Measurements from ENCODE around the gene KRTAP12-2.

Gene KRTAP12-2

DNA sequence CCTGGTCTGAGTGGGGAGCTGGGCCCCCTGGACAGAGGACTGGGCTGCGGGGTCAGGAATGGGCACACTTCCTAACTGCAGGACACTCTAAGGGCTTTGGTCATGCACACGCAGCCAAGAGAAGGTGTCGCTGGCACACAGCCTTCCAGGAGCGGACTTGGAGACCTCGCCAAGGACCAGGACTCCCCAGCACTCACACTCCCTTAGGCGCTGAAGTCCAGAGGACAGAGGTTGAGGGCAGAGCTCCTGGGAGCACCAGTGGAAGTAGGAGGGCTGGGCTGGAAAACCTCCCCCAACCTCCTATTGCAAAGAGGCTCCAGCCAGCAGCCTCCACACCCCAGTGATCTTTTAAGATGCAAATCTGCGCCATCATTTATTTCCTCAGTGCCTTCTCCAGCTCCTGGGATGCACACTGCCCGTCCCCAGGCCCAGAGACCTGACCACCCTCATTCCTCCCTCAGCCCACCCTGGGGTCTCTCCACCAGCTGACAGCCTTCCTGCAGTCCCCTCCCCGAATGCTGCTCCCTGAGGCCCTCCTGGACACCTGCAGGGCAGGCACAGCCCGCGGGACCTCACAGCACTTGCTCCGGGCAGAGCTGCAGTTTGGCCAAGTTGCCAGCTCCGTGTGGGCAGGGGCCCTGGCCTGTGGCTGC, 41.6 kb upstream of the KRTAP12-2 start:
- peak overlapping the region; percentile 73 for H3K9ac ChIP-seq (ENCODE audit: low read length)
- H2BK5ac ChIP-seq (ENCODE audit: low read length) = peak overlapping the region; percentile 92

DNA sequence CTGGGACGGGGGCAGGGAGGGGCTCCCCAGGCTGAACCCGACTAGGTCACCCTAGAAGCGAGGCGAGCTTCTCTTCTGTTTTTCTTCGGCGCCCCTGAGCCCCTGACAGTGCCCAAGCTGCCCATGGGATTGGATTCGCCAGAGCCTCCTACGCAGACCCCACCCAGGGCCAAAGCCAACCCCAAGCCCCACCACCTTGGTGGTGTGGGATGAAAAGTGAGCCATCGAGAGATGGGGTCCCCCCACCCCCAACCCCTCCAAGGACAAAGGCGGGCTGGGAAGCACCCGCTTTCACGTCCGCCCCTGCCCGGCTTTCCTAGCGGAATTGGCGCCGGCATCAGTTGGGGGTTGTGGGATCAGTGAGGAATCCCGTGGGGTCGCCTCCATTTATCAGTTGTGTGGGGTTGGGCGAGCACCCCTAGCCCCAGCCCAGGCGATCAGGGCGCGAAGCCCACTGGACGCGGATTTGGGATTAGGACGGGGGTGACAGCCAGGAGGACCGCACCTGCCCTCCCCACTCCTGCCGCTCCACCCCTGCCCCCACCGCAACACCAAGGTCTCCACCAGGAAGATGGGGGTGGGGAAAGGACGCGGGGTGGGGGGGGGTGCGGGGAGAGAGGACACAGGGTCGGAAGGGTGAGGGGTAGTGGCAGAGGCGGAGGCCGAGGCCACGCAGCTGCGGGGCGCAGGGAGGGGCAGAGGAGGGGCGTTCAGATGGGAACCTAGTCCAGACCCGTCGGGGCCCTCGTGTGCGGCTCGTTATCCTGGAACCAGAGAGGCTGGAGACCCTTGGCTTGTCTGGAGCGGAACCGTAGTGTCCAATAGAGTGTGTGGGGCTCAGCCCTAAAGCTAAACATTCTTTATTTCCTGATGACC, 40.2 kb upstream of the KRTAP12-2 start:
- Histone ChIP-seq H3K79me1 (ENCODE audit: low read length) (peaks cover 8% of the 10 kb centered on the region), H4K8ac (ENCODE audit: low read depth, low read length) (no peak overlapping the region), H2BK15ac (replicated peaks; ENCODE audit: low read depth) (no peak overlapping the region), H2BK5ac (ENCODE audit: low read length) (peak overlapping the region; percentile 99), H3K18ac (ENCODE audit: low read length) (peak overlapping the region; percentile 13), H3K9ac (ENCODE audit: low read length) (peak overlapping the region; percentile 87), H3K27ac (ENCODE audit: low read depth, low read length) (peak overlapping the region; percentile 20), H2AK5ac (ENCODE audit: low read length) (no peak overlapping the region), H3K79me2 (ENCODE audit: control insufficient read depth, insufficient read depth, low read length) (peaks cover 10% of the 10 kb centered on the region), H3K23ac (ENCODE audit: low read length) (peak overlapping the region; percentile 100), H3K36me3 (ENCODE audit: control insufficient read depth, insufficient read depth, low read length) (no peaks in the 10 kb centered on the region), H3K4me3 (ENCODE audit: low read length) (no peak overlapping the region), H4K5ac (ENCODE audit: low read length) (no peak overlapping the region), H2BK120ac (ENCODE audit: low read depth, low read length) (no peak overlapping the region), H3K27me3 (ENCODE audit: insufficient read depth, low read length, poor library complexity) (no peaks in the 10 kb centered on the region), H3K56ac (ENCODE audit: low read length) (peak overlapping the region; percentile 99), H3K4me2 (ENCODE audit: low read length) (peak overlapping the region; percentile 82), H3K4ac (ENCODE audit: low read depth, low read length) (peak overlapping the region; percentile 64), H3K4me1 (ENCODE audit: control insufficient read depth, low read depth, low read length) (peaks cover 27% of the 10 kb centered on the region)
- no CpG with 5 or more reads among the region's 46 CpGs for WGBS (ENCODE audit: extremely low coverage, insufficient coverage, low lambda C conversion rate)
- no peak for DNase-seq

More for the DNA sequence above, 41.6 kb upstream of the KRTAP12-2 start:
- Histone ChIP-seq H2BK15ac (replicated peaks; ENCODE audit: low read depth) (no peak overlapping the region), H4K8ac (ENCODE audit: low read depth, low read length) (no peak overlapping the region), H2BK120ac (ENCODE audit: low read depth, low read length) (peak overlapping the region; percentile 16), H3K79me1 (ENCODE audit: low read length) (peaks cover 3% of the 10 kb centered on the region), H3K23ac (ENCODE audit: low read length) (peak overlapping the region; percentile 90), H3K18ac (ENCODE audit: low read length) (peak overlapping the region; percentile 46), H3K4me2 (ENCODE audit: low read length) (peak overlapping the region; percentile 51), H3K4me3 (ENCODE audit: low read length) (no peak overlapping the region), H3K79me2 (ENCODE audit: control insufficient read depth, insufficient read depth, low read length) (peaks cover 4% of the 10 kb centered on the region), H2AK5ac (ENCODE audit: low read length) (peak overlapping the region; percentile 54), H3K56ac (ENCODE audit: low read length) (peak overlapping the region; percentile 86), H3K27ac (ENCODE audit: low read depth, low read length) (peak overlapping the region; percentile 59), H3K4ac (ENCODE audit: low read depth, low read length) (peak overlapping the region; percentile 64), H3K4me1 (ENCODE audit: control insufficient read depth, low read depth, low read length) (peaks cover 24% of the 10 kb centered on the region), H3K27me3 (ENCODE audit: insufficient read depth, low read length, poor library complexity) (no peaks in the 10 kb centered on the region), H3K36me3 (ENCODE audit: control insufficient read depth, insufficient read depth, low read length) (no peaks in the 10 kb centered on the region), H4K5ac (ENCODE audit: low read length) (no peak overlapping the region)
- DNase-seq = peak; percentile 59
- no CpG with 5 or more reads among the region's 13 CpGs for WGBS (ENCODE audit: extremely low coverage, insufficient coverage, low lambda C conversion rate)

DNA sequence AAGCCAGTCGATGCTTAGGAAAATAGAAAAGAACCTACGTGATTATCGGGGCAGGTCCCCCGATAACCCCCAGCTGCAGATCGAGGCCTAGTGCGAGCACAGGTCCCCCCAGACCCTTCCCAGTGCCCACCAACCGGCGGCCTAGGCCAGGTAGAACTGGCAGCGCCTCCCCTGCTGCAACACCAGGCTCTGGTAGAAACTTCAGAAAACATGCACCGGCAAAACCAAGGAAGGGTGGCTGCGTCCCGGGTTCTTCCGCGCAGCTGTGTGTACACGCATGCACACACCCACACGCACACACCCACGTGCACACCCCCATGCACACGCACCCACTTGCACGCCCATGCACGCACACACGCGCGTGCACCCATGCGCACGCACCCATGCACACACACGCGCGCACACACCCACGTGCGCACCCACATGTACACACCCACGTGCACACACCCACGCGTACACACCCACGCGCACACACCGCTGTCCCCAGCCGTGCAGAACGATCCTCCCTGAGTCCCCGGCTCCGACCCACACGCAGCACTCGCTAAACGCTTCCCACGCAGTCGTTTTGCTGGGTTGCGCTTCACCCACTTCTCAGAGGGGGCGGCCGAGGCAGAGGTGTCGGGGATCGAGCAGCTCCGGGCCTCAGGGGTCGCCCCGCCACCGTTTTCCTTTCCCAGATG, 39.4 kb upstream of the KRTAP12-2 start:
- no CpG with 5 or more reads among the region's 54 CpGs for WGBS (ENCODE audit: extremely low coverage, insufficient coverage, low lambda C conversion rate)
- Histone ChIP-seq H3K4me2 (ENCODE audit: low read length) (peak overlapping the region; percentile 82), H2BK120ac (ENCODE audit: low read depth, low read length) (no peak overlapping the region), H2BK15ac (replicated peaks; ENCODE audit: low read depth) (no peak overlapping the region), H3K4me3 (ENCODE audit: low read length) (peak overlapping the region; percentile 14), H3K79me1 (ENCODE audit: low read length) (peaks cover 10% of the 10 kb centered on the region), H3K79me2 (ENCODE audit: control insufficient read depth, insufficient read depth, low read length) (peaks cover 10% of the 10 kb centered on the region), H3K23ac (ENCODE audit: low read length) (peak overlapping the region; percentile 100), H3K18ac (ENCODE audit: low read length) (peak overlapping the region; percentile 13), H2BK5ac (ENCODE audit: low read length) (peak overlapping the region; percentile 99), H2AK5ac (ENCODE audit: low read length) (peak overlapping the region; percentile 100), H3K27me3 (ENCODE audit: insufficient read depth, low read length, poor library complexity) (no peaks in the 10 kb centered on the region), H3K27ac (ENCODE audit: low read depth, low read length) (peak overlapping the region; percentile 20), H4K8ac (ENCODE audit: low read depth, low read length) (no peak overlapping the region), H3K36me3 (ENCODE audit: control insufficient read depth, insufficient read depth, low read length) (no peaks in the 10 kb centered on the region), H4K5ac (ENCODE audit: low read length) (no peak overlapping the region), H3K9ac (ENCODE audit: low read length) (peak overlapping the region; percentile 87), H3K4ac (ENCODE audit: low read depth, low read length) (peak overlapping the region; percentile 64), H3K4me1 (ENCODE audit: control insufficient read depth, low read depth, low read length) (peaks cover 26% of the 10 kb centered on the region), H3K56ac (ENCODE audit: low read length) (peak overlapping the region; percentile 99)
- DNase-seq = no peak

DNA sequence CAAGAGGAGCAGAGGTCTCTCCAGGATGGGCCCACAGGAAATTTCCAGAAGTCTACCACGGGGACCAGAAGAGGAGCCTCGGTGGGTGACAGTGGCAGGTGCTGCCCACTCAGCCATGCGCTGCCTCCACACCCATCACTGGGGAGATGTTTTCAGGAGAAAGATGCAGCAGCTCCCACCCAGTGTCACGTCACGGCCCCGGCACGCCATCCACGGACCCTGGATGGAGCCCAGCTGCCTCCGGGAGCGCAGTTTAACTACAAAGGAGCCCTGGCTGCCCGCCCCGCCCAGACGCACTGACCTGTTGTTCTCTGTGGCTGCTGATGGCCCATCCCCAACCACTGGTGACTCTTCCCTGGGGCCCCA, 37.9 kb upstream of the KRTAP12-2 start:
- H3K27me3 ChIP-seq (ENCODE audit: insufficient read depth, low read length, poor library complexity) = no peaks in the 10 kb centered on the region
- H3K4ac ChIP-seq (ENCODE audit: low read depth, low read length) = peak overlapping the region; percentile 93
- no peaks in the 10 kb centered on the region for H3K36me3 ChIP-seq (ENCODE audit: control insufficient read depth, insufficient read depth, low read length)
- H3K27ac ChIP-seq (ENCODE audit: low read depth, low read length) = no peak overlapping the region
- peak overlapping the region; percentile 47 for H2BK5ac ChIP-seq (ENCODE audit: low read length)
- peaks cover 10% of the 10 kb centered on the region for H3K79me1 ChIP-seq (ENCODE audit: low read length)
- no peak overlapping the region for H2BK15ac ChIP-seq (replicated peaks; ENCODE audit: low read depth)
- H2AK5ac ChIP-seq (ENCODE audit: low read length) = no peak overlapping the region
- no peak for DNase-seq
- no peak overlapping the region for H4K8ac ChIP-seq (ENCODE audit: low read depth, low read length)
- no peak overlapping the region for H2BK120ac ChIP-seq (ENCODE audit: low read depth, low read length)
- H3K4me1 ChIP-seq (ENCODE audit: control insufficient read depth, low read depth, low read length) = peaks cover 23% of the 10 kb centered on the region
- no peak overlapping the region for H4K5ac ChIP-seq (ENCODE audit: low read length)
- H3K23ac ChIP-seq (ENCODE audit: low read length) = no peak overlapping the region
- no peak overlapping the region for H3K4me3 ChIP-seq (ENCODE audit: low read length)
- peaks cover 10% of the 10 kb centered on the region for H3K79me2 ChIP-seq (ENCODE audit: control insufficient read depth, insufficient read depth, low read length)
- H3K56ac ChIP-seq (ENCODE audit: low read length) = peak overlapping the region; percentile 78
- no CpG with 5 or more reads among the region's 13 CpGs for WGBS (ENCODE audit: extremely low coverage, insufficient coverage, low lambda C conversion rate)
- H3K4me2 ChIP-seq (ENCODE audit: low read length) = no peak overlapping the region
- peak overlapping the region; percentile 52 for H3K9ac ChIP-seq (ENCODE audit: low read length)
- peak overlapping the region; percentile 42 for H3K18ac ChIP-seq (ENCODE audit: low read length)

DNA sequence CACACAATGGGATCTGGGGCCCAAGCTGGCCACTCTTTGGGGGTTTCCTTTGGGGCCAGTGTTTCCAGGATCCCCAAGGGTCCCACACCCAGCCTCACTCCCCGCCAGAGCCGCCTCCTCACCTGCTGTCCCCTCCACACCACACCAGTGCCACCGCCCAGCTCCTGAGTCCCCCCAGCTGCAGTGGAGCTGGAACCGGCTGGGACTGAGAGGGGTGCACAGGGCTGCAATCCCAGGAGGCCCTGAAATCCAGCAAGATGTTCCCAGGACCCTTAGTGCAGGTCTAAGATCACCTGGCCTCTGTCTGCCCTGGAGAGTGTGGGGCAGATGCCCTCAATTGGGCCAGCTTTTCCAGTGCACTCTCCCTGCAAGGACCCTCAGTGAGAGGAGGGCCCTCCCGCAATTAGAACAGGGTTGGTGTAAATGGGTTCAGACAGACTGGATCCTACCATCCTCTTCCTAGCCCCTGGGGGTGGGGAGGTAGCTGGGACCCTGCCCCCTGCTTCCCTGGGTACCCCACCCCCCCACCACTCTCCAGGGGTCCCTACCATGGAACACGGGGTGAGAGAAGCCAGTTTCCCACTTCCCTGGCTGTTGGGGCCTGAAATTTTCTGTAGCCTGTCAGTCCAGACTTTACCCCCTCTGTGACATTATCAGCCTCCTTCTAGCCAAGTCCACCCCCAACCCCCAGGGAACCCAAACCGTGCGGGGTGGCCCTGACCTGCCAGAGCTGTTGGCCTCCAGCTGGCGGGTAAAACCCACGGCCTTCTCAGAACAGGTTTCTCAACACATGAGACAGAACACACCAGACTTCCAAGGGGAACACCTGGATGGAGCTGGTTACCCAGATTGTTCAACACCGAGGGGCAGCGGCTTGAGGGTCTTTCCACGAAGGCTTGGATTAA, 37.3 kb upstream of the KRTAP12-2 start:
- H3K4ac ChIP-seq (ENCODE audit: low read depth, low read length) = peak overlapping the region; percentile 93
- H3K27me3 ChIP-seq (ENCODE audit: insufficient read depth, low read length, poor library complexity) = no peaks in the 10 kb centered on the region

More for the DNA sequence above, 37.3 kb upstream of the KRTAP12-2 start:
- peak overlapping the region; percentile 78 for H3K56ac ChIP-seq (ENCODE audit: low read length)
- no peaks in the 10 kb centered on the region for H3K36me3 ChIP-seq (ENCODE audit: control insufficient read depth, insufficient read depth, low read length)
- peaks cover 10% of the 10 kb centered on the region for H3K79me2 ChIP-seq (ENCODE audit: control insufficient read depth, insufficient read depth, low read length)
- no peak overlapping the region for H2BK120ac ChIP-seq (ENCODE audit: low read depth, low read length)
- H2BK5ac ChIP-seq (ENCODE audit: low read length) = peak overlapping the region; percentile 71
- H3K4me2 ChIP-seq (ENCODE audit: low read length) = no peak overlapping the region
- H3K18ac ChIP-seq (ENCODE audit: low read length) = peak overlapping the region; percentile 42
- H3K4me1 ChIP-seq (ENCODE audit: control insufficient read depth, low read depth, low read length) = peaks cover 23% of the 10 kb centered on the region
- no peak for DNase-seq
- peak overlapping the region; percentile 92 for H3K23ac ChIP-seq (ENCODE audit: low read length)
- H3K27ac ChIP-seq (ENCODE audit: low read depth, low read length) = no peak overlapping the region
- H4K8ac ChIP-seq (ENCODE audit: low read depth, low read length) = no peak overlapping the region
- H3K79me1 ChIP-seq (ENCODE audit: low read length) = peaks cover 10% of the 10 kb centered on the region
- no CpG with 5 or more reads among the region's 13 CpGs for WGBS (ENCODE audit: extremely low coverage, insufficient coverage, low lambda C conversion rate)
- peak overlapping the region; percentile 52 for H3K9ac ChIP-seq (ENCODE audit: low read length)
- peak overlapping the region; percentile 87 for H2AK5ac ChIP-seq (ENCODE audit: low read length)
- H2BK15ac ChIP-seq (replicated peaks; ENCODE audit: low read depth) = no peak overlapping the region
- H3K4me3 ChIP-seq (ENCODE audit: low read length) = no peak overlapping the region
- no peak overlapping the region for H4K5ac ChIP-seq (ENCODE audit: low read length)

Measured in mesendoderm (in vitro differentiated cells).